ENCODE data around the gene SOX6.

- TF ChIP-seq CTCF (IDR thresholded peaks at IDR 0.05) (no peak), EZH2 (IDR thresholded peaks at IDR 0.05) (no peak), EZH2phosphoT487 (IDR thresholded peaks at IDR 0.05) (no peak)
Measured at GRCh38 chr11:16262645-16262955, 93.7 kb downstream of the SOX6 start.
